Aorta (tissue), 5 donors: ENCODE measurements around the gene TFB1M. TPM values are rescaled to one million over a fixed set of nuclear protein-coding genes. Genes with fewer than 3 reads are reported as not detected.
A peak's percentile ranks its signal among the peaks of the same experiment; 100 is the strongest.
"Not testable (repeated sequence)": the region's sequence is repeated elsewhere in the genome, so short reads cannot be mapped to it uniquely, and the experiment has no call there.

Experiments used
- ATAC-seq: fragments of 200-7000 bp; cut with Tn5 transposase; one replicate; pipeline ENCODE4 v1.9.1; 2022; ENCODE audit warnings: moderate library complexity; ENCODE audit not compliant: low FRiP score
- DNase-seq, 2 donors: peaks; one replicate each; pipeline ENCODE4 v3.0.0-alpha.2; 2020
- H3K27ac ChIP-seq, 2 donors: one replicate each; pipeline ENCODE4 v1.5.1; 2013; ENCODE audit warnings: low read length in 2 of 2, mild to moderate bottlenecking in 2 of 2, moderate library complexity in 2 of 2, control low read depth in 1 of 2, inconsistent platforms in 1 of 2, low read depth in 1 of 2
- H3K27me3 ChIP-seq, 2 donors: one replicate each; pipeline ENCODE4 v1.6.1; 2013; ENCODE audit warnings: control low read depth in 1 of 2, low read length in 1 of 2, mild to moderate bottlenecking in 1 of 2, moderate library complexity in 1 of 2; ENCODE audit not compliant: insufficient read depth in 2 of 2, control insufficient read depth in 1 of 2
- H3K36me3 ChIP-seq, 2 donors: one replicate each; pipeline ENCODE4 v1.6.1; 2013; ENCODE audit warnings: control low read depth in 1 of 2, low read length in 1 of 2, mild to moderate bottlenecking in 1 of 2; ENCODE audit not compliant: insufficient read depth in 2 of 2, control insufficient read depth in 1 of 2
- H3K4me1 ChIP-seq, 2 donors: one replicate each; pipeline ENCODE4 v1.6.1; 2013; ENCODE audit warnings: low read length in 2 of 2, control low read depth in 1 of 2, mild to moderate bottlenecking in 1 of 2, moderate library complexity in 1 of 2; ENCODE audit not compliant: insufficient read depth in 2 of 2, control insufficient read depth in 1 of 2
- H3K4me3 ChIP-seq, 2 donors: one replicate each; pipeline ENCODE4 v1.5.1; 2013; ENCODE audit warnings: low read length in 2 of 2, control low read depth in 1 of 2, mild to moderate bottlenecking in 1 of 2
- H3K9me3 ChIP-seq: one replicate; pipeline ENCODE4 v1.6.1; 2013; ENCODE audit warnings: mild to moderate bottlenecking, low read length; ENCODE audit not compliant: control insufficient read depth
- WGBS, 2 donors: extraction: QIAGEN DNeasy Blood & Tissue Kit; methylation state at CpG; one replicate each; pipeline ENCODE4 v1.1.7; 2013; 5-methylcytosine and 5-hydroxymethylcytosine counted together
- intact Hi-C, 2 donors: fragments of 100-400 bp; cut with DNase I; formaldehyde crosslinking; loops; one replicate each; pipeline versions ENCODE4 v1.14.2 to v1.15.0; 2022
- polyA plus RNA-seq, 2 donors: library from polyadenylated mRNA; stranded (reverse); fragments of 200-250 nt; gene quantifications; one replicate each; pipeline ENCODE4 v1.2.3, GENCODE V29; 2013
- total RNA-seq, 2 donors: library from RNA; stranded (reverse); fragmentation: NEBNext Ultra II Directional; extraction: Animal tissue kit (Norgen Biotek cat#: 25700); gene quantifications; one replicate each; pipeline ENCODE4 v1.2.1, GENCODE V29; 2021
- donor health status: healthy with polysubstance abuse.
- donor health status: Bipolar disorder and iron deficiency.
- donor health status: DM: no; HTN: no; CAD: no.
- donor health status: DM: no; HTN: no; CAD: no.
- donor health status: DM: yes; HTN: yes; CAD: no.

TFB1M gene
- total and polyA plus RNA-seq, 4 donors, result 6.0 to 23.8 (median 13.1) TPM

- peaks cover 4 to 6% of the 10 kb centered on the region in 2 donors for H3K4me1 ChIP-seq
- H3K4me3 ChIP-seq, result no peak overlapping the region
- no peaks in the 10 kb centered on the region for H3K36me3 ChIP-seq
- no peaks in the 10 kb centered on the region for H3K9me3 ChIP-seq
- intact Hi-C loops, result no loop called here
- no peaks in the 10 kb centered on the region for H3K27me3 ChIP-seq
- WGBS, 2 donors, result 95 to 97% methylated on average over 4 of the region's 4 CpGs
- no peak overlapping the region for H3K27ac ChIP-seq
- ATAC-seq, result no peak
- no peak for DNase-seq
These were observed 93.2 kb downstream of the TFB1M start for GRCh38 chr6:155221086-155221485.

GRCh38 chr6:155219858-155220301 is 94.4 kb downstream of the TFB1M start:
- H3K36me3 ChIP-seq, result no peaks in the 10 kb centered on the region
- 0 to 12% methylated on average over 5 of the region's 5 CpGs for WGBS, 2 donors
- H3K4me1 ChIP-seq, result peaks cover 4 to 6% of the 10 kb centered on the region in 2 donors
- intact Hi-C loops, result no loop called here
- H3K27ac ChIP-seq, result peak overlapping the region; percentile 6 to 87
- H3K4me3 ChIP-seq, result no peak overlapping the region
- DNase-seq, result peak in 1 of 2 donors; percentile 76
- ATAC-seq, result peak; percentile 57
- no peaks in the 10 kb centered on the region for H3K27me3 ChIP-seq
- H3K9me3 ChIP-seq, result no peaks in the 10 kb centered on the region

- peak overlapping the region; percentile 6 to 87 for H3K27ac ChIP-seq
- WGBS, 2 donors, result 11 to 21% methylated on average over 7 of the region's 7 CpGs
- ATAC-seq (peak; percentile 20), DNase-seq (peak in 1 of 2 donors; percentile 57)
- no peaks in the 10 kb centered on the region for H3K36me3 ChIP-seq
- intact Hi-C loops, result no loop called here
- H3K27me3 ChIP-seq, result no peaks in the 10 kb centered on the region
- no peak overlapping the region for H3K4me3 ChIP-seq
- H3K4me1 ChIP-seq, result peaks cover 4 to 6% of the 10 kb centered on the region in 2 donors
- H3K9me3 ChIP-seq, result no peaks in the 10 kb centered on the region
These were observed 95.0 kb downstream of the TFB1M start for GRCh38 chr6:155219299-155219698.

- DNase-seq, H3K9me3 ChIP-seq, H3K27ac ChIP-seq, H3K4me3 ChIP-seq, ATAC-seq, H3K4me1 ChIP-seq, intact Hi-C loops, H3K36me3 ChIP-seq, H3K27me3 ChIP-seq: not testable (repeated sequence)
- 91 to 94% methylated on average over 13 to 20 of the region's 20 CpGs for WGBS, 2 donors
These were observed 95.6 kb downstream of the TFB1M start for GRCh38 chr6:155218711-155219110.

- H3K27me3 ChIP-seq, result no peaks in the 10 kb centered on the region
- peaks cover 4 to 6% of the 10 kb centered on the region in 2 donors for H3K4me1 ChIP-seq
- no peaks in the 10 kb centered on the region for H3K36me3 ChIP-seq
- ATAC-seq, result no peak
- no peak for DNase-seq
- H3K4me3 ChIP-seq, result no peak overlapping the region
- no peak overlapping the region for H3K27ac ChIP-seq
- intact Hi-C loops, result no loop called here
- WGBS, 2 donors, result 91% methylated on average over 11 of the region's 11 CpGs
- no peaks in the 10 kb centered on the region for H3K9me3 ChIP-seq
These were observed 97.8 kb downstream of the TFB1M start for GRCh38 chr6:155216312-155217046.

GRCh38 chr6:155215906-155216305 is 98.4 kb downstream of the TFB1M start:
- no peak for ATAC-seq
- intact Hi-C loops, result no loop called here
- H3K27ac ChIP-seq, result no peak overlapping the region
- no peak overlapping the region for H3K4me3 ChIP-seq
- 91 to 94% methylated on average over 4 of the region's 4 CpGs for WGBS, 2 donors
- no peaks in the 10 kb centered on the region for H3K9me3 ChIP-seq
- no peak for DNase-seq
- H3K36me3 ChIP-seq, result no peaks in the 10 kb centered on the region
- no peaks in the 10 kb centered on the region for H3K27me3 ChIP-seq
- peaks cover 4 to 6% of the 10 kb centered on the region in 2 donors for H3K4me1 ChIP-seq

GRCh38 chr6:155213611-155214372 is 100.5 kb downstream of the TFB1M start:
- H3K4me3 ChIP-seq, result no peak overlapping the region
- no peaks in the 10 kb centered on the region for H3K36me3 ChIP-seq
- no peaks in the 10 kb centered on the region for H3K4me1 ChIP-seq
- no peaks in the 10 kb centered on the region for H3K9me3 ChIP-seq
- no peaks in the 10 kb centered on the region for H3K27me3 ChIP-seq
- intact Hi-C loops, result no loop called here
- DNase-seq, result no peak
- H3K27ac ChIP-seq, result no peak overlapping the region
- 93% methylated on average over 23 of the region's 23 CpGs for WGBS, 2 donors
- ATAC-seq, result peak; percentile 38

- 93 to 95% methylated on average over 16 of the region's 16 CpGs for WGBS, 2 donors
These were observed 101.5 kb downstream of the TFB1M start for GRCh38 chr6:155212616-155213380.

More at GRCh38 chr6:155212616-155213380, 101.5 kb downstream of the TFB1M start:
- Histone ChIP-seq H3K36me3 (no peaks in the 10 kb centered on the region), H3K27me3 (no peaks in the 10 kb centered on the region), H3K9me3 (no peaks in the 10 kb centered on the region), H3K4me3 (no peak overlapping the region), H3K4me1 (no peaks in the 10 kb centered on the region), H3K27ac (no peak overlapping the region)
- ATAC-seq, result no peak
- no peak for DNase-seq
- intact Hi-C loops, result no loop called here
